A673 (cell line): ENCODE results near the gene HMOX2.

Experiments used
- CTCF ChIP-seq: fragments of 300-800, 200-600 bp; sonication (generic); conservative IDR thresholded peaks from 2 replicates; pipeline ENCODE4 v1.5.1; 2017; ENCODE audit warnings: low read depth, mild to moderate bottlenecking, antibody characterized with exemption, low read length, moderate library complexity, mixed read lengths
- EZH2 ChIP-seq: fragments of 200-600 bp; sonication (generic); IDR thresholded peaks from 2 replicates; pipeline ENCODE4 v1.6.1; 2017; ENCODE audit warnings: borderline replicate concordance, low read depth, mild to moderate bottlenecking, mixed read lengths, antibody characterized with exemption, low read length; ENCODE audit not compliant: poor library complexity, severe bottlenecking

- TF ChIP-seq CTCF (no peak), EZH2 (no peak)
These were observed 12.8 kb downstream of the HMOX2 start for GRCh38 chr16:4489030-4489429.
